ENCODE data around the gene HID1.

- TF ChIP-seq ZFP30 (CRISPR knock-in tag; IDR thresholded peaks at IDR 0.05), result no peak
- TF ChIP-seq BACH2 (CRISPR knock-in tag; IDR thresholded peaks at IDR 0.05; ENCODE audit: borderline replicate concordance), result no peak
- TF ChIP-seq, protein P1, sequence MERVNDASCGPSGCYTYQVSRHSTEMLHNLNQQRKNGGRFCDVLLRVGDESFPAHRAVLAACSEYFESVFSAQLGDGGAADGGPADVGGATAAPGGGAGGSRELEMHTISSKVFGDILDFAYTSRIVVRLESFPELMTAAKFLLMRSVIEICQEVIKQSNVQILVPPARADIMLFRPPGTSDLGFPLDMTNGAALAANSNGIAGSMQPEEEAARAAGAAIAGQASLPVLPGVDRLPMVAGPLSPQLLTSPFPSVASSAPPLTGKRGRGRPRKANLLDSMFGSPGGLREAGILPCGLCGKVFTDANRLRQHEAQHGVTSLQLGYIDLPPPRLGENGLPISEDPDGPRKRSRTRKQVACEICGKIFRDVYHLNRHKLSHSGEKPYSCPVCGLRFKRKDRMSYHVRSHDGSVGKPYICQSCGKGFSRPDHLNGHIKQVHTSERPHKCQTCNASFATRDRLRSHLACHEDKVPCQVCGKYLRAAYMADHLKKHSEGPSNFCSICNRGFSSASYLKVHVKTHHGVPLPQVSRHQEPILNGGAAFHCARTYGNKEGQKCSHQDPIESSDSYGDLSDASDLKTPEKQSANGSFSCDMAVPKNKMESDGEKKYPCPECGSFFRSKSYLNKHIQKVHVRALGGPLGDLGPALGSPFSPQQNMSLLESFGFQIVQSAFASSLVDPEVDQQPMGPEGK (CRISPR knock-in tag; IDR thresholded peaks at IDR 0.05; ENCODE audit: borderline replicate concordance), result no peak
- no peak for TF ChIP-seq TSHZ2 (CRISPR knock-in tag; IDR thresholded peaks at IDR 0.05)
- no peak for TF ChIP-seq ARNTL (CRISPR knock-in tag; IDR thresholded peaks at IDR 0.05; ENCODE audit: borderline replicate concordance, low read depth)
- no peak for TF ChIP-seq ZC3H10 (CRISPR knock-in tag; IDR thresholded peaks at IDR 0.05)
- no peak for TF ChIP-seq ISL1 (CRISPR knock-in tag; IDR thresholded peaks at IDR 0.05)
- TF ChIP-seq ZFP3 (CRISPR knock-in tag; IDR thresholded peaks at IDR 0.05), result no peak
- TF ChIP-seq SNAI2 (CRISPR knock-in tag; IDR thresholded peaks at IDR 0.05), result no peak
- TF ChIP-seq, protein P2, sequence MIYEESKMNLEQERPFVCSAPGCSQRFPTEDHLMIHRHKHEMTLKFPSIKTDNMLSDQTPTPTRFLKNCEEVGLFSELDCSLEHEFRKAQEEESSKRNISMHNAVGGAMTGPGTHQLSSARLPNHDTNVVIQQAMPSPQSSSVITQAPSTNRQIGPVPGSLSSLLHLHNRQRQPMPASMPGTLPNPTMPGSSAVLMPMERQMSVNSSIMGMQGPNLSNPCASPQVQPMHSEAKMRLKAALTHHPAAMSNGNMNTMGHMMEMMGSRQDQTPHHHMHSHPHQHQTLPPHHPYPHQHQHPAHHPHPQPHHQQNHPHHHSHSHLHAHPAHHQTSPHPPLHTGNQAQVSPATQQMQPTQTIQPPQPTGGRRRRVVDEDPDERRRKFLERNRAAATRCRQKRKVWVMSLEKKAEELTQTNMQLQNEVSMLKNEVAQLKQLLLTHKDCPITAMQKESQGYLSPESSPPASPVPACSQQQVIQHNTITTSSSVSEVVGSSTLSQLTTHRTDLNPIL (CRISPR knock-in tag; IDR thresholded peaks at IDR 0.05; ENCODE audit: low read depth), result no peak
Observed at GRCh38 chr17:75005291-75005690, 32.7 kb upstream of the HID1 start.

Measured in SK-N-SH treated with all-trans-retinoic acid at 6 μM for 48 hours (cell line).